A172 (cell line): ENCODE data around the gene ITPRIPL2. TPM values are rescaled to one million over a fixed set of nuclear protein-coding genes. Genes with fewer than 3 reads are reported as not detected.

Experiments used
- DNase-seq: peaks from one replicate; pipeline ENCODE4 v3.0.0-alpha.2; 2015; ENCODE audit warnings: low spot score
- total RNA-seq: library from RNA; depleted of rRNA; stranded (reverse); fragments of >200 nt; shearing (Covaris generic); gene quantifications from 2 replicates; pipeline ENCODE4 v1.2.3, GENCODE V29; 2014; rRNA removed

The ITPRIPL2 gene
- 24.1 and 30.8 TPM in 2 replicates for total RNA-seq

GRCh38 chr16:19113577-19114358, at the start of gene ITPRIPL2:
Gene ITPRIPL2 (plus strand): TSS chr16:19113964. CDS start chr16:19114462, 498 bp downstream.
- peak; percentile 79 for DNase-seq

DNA sequence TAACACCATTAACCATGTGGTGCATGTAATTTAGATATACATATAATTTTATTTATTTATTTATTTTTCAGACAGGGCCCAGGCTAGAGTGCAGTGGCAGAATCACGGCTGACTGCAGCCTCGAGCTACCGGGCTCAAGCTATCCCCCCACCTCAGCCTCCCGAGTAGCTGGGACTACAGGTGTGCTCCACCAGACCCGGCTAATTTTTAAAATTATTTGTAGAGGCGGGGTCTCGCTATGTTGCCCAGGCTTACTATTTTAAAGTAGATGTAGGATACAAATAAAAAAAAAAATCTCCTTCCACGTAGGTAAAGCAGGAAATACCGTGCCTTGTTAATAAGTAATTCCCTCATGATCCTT, 46.8 kb upstream of the ITPRIPL2 start:
- DNase-seq: no peak

- peak; percentile 100 for DNase-seq
Measured at GRCh38 chr16:19067349-19068236, 46.2 kb upstream of the ITPRIPL2 start, which contains the start of gene COQ7. Gene COQ7 (plus strand): TSS chr16:19067614. CDS start chr16:19067665, 51 bp downstream.

- DNase-seq: no peak
Measured at GRCh38 chr16:19068237-19068815, 45.4 kb upstream of the ITPRIPL2 start.

DNA sequence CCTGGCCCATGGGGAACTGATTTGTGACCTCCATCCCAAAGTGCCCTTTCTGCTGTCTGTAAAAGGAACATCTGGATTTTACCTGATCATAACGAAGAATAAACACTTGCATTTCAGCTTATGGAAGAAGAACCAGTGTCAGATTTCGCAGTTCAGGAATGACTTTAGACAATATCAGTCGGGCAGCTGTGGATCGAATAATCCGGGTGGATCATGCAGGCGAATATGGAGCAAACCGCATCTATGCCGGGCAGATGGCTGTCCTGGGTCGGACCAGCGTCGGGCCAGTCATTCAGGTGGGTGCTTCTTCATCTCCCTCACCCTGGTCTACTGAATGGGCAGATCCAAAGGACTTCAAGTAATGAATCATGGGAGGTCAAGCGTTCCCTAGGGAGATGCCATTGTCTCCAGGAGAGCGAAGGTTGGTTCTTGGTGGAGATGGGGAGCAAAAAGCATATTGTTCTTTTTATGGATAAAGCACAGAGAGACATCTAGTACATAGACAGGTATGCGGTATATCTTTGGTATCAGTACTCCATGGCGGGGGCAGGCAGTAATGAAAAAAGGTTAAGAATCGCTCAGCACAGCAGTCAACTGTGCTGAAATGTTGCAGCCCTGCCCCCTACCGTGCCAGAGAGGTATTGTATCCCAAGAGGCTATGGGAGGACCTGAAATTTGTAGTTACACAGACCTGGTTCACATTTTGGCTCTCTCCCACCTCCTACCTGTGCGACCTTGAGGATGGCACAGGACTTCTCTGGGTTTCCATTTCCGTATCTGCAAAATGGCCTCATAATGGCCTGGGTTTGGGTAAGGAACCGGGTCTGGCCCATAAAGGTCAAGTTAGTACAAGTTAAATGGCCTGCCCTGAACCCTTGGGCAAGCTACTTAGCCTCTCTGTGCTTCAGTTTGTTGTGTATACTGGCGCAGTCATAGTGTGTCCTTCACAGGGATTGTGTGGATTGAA, 41.7 kb upstream of the ITPRIPL2 start:
- peak; percentile 61 for DNase-seq

DNA sequence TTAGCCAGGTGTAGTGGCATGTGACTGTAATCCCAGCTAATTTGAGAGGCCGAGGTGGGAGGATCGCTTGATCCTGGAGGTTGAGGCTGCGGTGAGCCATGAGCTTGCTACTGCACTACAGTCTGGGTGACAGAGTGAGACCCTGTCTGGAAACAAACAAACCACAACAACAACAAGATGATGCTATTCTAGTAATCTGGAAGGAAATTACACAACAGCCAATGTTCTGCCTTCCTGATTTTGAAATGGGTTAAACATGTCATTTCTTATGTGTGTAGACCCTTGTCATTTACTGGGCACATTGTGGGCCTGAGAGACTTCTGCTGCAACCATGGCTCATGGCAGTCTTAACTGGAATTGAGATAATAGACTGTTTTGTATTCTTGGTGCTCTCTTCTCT, 40.4 kb upstream of the ITPRIPL2 start:
- no peak for DNase-seq

DNA sequence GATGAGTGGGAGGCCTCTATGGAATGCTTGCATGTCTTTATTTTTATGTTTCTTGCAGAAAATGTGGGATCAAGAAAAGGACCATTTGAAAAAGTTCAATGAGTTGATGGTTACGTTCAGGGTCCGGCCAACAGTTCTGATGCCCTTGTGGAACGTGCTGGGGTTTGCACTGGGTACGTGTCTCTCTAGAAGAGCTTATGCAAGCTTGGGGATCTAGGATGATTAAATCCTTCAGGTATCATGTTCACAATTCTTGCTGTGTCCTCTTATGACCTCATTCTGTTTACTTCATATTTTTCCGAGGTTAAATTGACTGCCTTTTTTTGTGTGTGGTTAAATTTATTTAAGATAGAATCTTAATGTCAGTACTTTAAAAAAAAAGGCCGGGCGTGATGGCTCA, 39.9 kb upstream of the ITPRIPL2 start:
- no peak for DNase-seq

DNA sequence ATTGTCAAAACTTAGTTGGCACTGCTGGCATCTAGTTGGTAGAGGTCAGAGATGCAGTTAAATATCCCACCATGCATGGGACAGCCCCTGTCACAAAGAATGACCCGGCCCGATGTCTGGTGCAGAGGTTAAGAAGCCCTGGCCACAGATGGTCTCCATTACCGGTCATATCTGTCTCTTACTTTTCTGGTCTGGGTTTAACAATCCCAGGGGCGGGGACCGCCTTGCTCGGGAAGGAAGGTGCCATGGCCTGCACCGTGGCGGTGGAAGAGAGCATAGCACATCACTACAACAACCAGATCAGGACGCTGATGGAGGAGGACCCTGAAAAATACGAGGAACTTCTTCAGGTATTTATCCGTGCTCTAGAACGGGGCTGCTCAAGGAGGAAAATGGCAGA, 38.3 kb upstream of the ITPRIPL2 start:
- DNase-seq: no peak

DNA sequence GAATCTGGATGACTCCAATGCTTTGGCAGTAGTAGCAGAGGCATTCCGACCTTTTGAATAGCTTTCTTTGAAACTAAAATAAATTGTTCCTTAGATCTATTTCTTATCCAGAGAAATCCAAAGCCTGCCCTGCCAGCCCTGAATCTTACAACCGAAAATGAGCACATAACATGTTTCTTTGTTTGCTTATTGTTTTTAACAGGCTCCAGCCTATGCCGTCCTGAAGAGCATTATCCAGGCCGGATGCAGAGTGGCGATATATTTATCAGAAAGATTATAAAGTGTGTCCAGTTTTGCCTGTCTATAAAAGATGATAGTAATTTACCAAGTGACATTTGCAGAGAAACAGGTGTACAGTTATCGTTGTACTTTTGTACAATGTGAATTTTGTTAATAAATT, 35.9 kb upstream of the ITPRIPL2 start:
- DNase-seq: no peak

DNA sequence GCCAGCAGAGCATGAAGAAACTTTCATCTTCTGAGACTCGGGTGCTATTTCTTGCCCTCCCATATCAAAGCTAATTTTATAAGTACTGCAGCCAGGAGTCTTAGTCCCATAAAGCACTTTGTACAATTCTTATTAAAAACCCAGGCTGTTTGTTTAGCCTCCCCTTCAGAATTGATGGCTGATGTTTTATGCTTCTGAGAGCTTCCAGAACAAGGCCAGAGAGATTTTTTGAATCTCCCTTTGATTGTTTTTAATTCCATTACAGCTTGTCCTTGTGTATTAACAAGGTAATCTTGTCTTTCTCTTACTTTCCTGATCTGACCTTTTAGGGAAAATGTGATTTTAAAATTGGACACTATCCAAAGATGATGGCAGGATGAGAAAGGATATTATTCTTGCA, 30.1 kb upstream of the ITPRIPL2 start:
- no peak for DNase-seq

- no peak for DNase-seq
Measured at GRCh38 chr16:19084139-19084538, 29.6 kb upstream of the ITPRIPL2 start.

DNA sequence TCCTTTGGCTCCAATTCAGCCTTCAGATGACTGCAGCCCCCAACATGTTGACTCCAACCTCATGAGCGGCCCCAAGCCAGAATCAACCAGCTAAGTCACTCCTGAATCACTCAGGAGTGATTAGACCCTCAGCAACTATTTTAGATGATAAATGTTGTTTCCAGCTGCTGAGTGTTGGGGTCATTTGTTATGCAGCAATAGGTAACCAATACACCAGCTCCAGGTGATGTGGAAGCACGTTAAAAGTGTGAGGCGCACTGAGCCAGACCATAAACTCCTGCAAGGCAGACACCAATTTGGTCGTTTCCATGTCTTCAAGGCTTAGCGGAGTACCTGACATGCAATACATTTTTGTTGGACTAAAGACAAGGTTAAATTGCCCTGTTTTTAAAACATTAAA, 28.9 kb upstream of the ITPRIPL2 start:
- DNase-seq: no peak

- peak; percentile 77 for DNase-seq
Measured at GRCh38 chr16:19085679-19086200, 28.0 kb upstream of the ITPRIPL2 start.

DNA sequence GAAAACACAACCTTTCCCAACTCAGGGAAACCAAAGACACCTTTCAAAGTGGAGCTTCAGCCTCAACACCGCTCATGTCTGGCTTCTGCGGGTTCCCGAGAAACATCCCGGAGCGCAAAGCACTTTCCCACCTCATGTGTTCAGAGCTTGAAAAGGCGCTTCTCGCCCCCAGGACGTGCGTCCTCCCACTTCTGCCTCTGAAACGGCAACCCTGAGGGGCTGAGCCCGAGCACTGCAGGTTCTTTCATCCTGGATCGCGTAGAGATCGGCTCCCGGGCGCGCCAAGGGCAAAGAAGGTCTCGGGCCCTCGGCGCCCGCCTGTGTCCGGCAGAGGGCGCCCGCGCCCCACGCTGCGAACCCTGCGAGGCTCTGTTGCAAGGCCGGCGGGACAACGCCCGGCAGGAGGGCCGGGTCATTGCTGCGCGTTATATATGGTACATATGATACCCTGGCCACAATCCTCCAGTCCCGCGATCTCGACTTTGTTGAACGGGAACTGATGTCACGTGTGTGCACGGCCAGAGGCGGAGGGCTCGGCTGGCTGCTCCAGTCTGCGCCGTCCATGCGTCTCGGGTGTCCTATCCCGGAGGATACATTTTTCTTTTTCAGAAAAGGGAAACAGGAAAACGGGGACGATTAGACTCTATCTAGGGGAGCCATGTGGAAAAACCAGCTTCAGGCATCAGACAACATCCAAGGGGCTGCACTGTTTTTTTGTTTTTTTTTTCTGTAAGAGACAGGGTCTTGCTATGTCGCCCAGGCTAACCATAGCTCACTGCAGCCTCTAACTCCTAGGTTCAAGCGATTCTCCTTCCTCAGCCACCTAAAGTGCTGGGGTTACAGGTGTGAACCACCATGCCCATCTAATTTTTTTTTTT, 27.2 kb upstream of the ITPRIPL2 start:
- DNase-seq: peak; percentile 90

DNA sequence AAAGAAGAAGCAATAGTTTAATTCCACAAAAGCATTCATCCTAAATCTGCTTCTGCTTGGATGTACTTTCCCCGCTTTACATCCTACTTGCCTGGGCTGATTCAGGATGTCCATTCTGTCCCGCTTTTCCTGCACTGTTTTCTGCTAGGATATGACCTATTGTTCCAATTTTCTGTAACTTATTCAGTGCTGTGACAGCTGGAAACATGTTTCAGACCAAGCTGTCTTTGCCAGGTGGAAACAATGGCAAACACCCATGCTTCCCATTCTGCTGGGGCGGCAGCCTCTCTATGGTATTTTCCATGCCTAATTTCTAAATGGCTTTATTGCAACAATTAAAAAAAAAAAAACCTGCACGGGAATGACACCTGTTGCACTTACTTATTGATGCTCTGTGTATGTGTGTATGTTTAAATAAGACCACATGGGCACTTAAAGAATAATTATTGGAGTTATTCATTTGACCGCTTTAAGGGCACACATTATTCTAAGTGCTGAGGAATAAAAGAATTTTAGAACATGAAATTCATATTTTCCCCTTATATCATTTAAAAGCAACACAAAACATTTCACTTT, 25.3 kb upstream of the ITPRIPL2 start:
- DNase-seq: no peak

GRCh38 chr16:19089410-19089955, 24.3 kb upstream of the ITPRIPL2 start:
- no peak for DNase-seq

- DNase-seq: no peak
Measured at GRCh38 chr16:19090916-19091315, 22.8 kb upstream of the ITPRIPL2 start.

GRCh38 chr16:19092653-19093410, 20.9 kb upstream of the ITPRIPL2 start:
- no peak for DNase-seq
